GM03348 (cell line): Measurements from ENCODE around the gene MYL3.

Source experiments
- DNase-seq: peaks from one replicate; pipeline ENCODE4 v3.0.0; 2012; ENCODE audit warnings: low spot score

The MYL3 gene

GRCh38 chr3:46849686-46850467, 13.4 kb downstream of the MYL3 start:
- DNase-seq = no peak

GRCh38 chr3:46849045-46849631, 14.1 kb downstream of the MYL3 start:
- DNase-seq = no peak

- peak; percentile 59 for DNase-seq
Measured at GRCh38 chr3:46848271-46849044, 14.8 kb downstream of the MYL3 start.

DNA sequence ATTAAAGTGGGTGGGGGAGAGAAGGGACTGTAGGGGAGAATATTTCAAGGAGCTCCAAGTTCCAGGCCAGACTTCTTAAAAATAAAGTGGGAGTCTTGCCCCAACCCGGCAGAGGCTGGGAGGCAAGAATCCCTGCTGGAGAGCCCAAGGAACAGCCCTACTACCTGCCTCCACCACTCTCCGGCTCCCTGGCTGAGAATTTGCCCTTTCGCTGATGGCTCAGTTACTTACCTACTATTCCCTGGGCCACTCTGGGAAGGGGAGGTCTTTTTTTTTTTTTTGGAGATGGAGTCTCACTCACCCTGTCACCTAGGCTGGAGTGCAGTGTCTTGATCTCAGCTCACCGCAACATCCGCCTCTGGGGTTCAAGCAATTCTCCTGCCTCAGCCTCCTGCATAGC, 15.5 kb downstream of the MYL3 start:
- no peak for DNase-seq

DNA sequence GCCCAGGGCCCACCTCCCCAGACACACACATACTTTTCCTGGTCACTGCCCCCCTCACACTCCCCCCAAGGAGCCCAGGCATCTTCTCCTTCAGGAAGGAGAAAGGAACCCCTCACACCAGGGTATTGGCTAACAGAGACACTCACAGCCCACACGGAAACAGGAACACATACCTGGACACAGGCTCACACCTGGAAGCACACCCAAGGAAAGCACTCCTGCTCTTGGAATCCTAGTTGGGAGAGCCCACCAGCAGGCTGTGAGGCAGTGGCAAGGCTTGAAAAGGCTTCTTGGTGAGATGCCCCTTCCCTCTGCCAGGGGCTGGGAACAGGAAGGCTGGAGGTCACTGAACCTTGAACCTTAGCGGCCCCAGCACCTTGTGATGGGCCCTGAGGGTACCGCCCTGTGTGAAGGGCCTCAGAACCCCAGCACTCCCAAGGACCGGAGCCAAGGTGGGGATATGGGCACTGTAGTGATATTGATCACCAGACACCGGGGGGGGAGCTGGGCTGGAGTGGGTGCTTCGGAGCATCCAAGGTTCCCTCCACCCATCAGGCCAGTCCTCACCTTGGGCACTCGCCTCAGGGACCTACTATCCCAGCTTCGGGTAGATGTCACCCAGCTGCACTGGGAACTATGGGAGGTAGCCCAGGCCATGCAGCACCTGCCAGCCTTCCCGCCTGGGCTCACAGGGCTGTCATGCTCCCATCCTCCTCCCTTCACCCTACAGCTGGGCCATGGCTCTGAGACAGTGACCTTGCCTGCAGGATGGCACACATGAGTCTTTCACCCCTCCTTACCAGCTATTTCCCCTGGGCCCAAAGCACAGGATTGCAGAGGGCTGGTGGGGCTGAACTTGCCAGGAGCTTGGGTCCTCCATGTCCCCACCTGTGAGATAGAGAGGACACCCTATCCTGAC, 16.4 kb downstream of the MYL3 start:
- no peak for DNase-seq

GRCh38 chr3:46845860-46846623, 17.2 kb downstream of the MYL3 start:
- peak; percentile 94 for DNase-seq

DNA sequence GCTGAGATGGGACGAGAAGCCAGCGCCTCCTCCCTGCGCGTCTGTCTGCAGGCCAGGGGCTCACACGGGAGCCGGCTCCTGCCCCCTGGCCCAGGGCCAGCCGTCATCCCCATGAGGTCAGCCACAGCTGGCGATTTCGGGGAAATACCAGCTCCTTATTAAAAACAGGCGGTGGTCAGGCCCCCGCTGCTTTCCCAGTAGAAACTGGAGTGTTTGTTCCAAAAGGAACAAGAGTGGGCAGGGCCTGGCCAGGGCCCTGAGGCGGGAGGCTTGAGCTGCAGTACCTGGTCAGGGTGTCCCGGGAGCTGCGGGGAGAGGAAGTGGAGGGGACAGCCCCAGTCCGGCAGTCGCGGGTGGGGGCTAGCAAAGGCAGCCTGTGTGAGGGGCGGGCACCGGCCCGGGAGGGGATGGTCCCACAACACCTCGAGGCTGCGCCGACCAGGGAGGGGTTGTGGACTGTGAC, 17.8 kb downstream of the MYL3 start:
- peak; percentile 88 for DNase-seq

GRCh38 chr3:46844881-46845312, 18.3 kb downstream of the MYL3 start:
- no peak for DNase-seq

DNA sequence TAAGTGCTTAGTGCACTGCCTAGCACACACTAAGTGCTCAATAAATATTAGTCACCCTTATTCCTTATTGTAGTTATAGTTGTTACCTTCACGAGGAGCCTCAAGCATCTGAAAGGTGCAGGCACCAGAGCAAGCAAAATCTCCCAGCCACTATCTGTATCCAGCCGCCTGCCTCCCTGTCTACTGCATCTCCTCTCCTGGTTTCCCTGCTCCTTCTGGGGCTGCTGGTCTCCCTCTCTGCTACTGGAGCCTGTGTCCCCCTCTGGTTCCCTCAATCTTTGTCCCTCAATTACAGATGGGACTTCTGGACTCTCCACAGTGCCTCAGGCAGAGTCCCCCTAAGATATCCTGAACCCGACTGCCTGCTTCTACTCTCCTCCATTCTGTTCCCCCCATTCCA, 18.8 kb downstream of the MYL3 start:
- DNase-seq = no peak

- no peak for DNase-seq
Measured at GRCh38 chr3:46843508-46843907, 19.7 kb downstream of the MYL3 start.

GRCh38 chr3:46840491-46840890, 22.8 kb downstream of the MYL3 start:
- no peak for DNase-seq

GRCh38 chr3:46838301-46838700, 24.9 kb downstream of the MYL3 start:
- no peak for DNase-seq

GRCh38 chr3:46835491-46835890, 27.8 kb downstream of the MYL3 start:
- no peak for DNase-seq

- no peak for DNase-seq
Measured at GRCh38 chr3:46835054-46835453, 28.2 kb downstream of the MYL3 start.

GRCh38 chr3:46833346-46834300, 29.6 kb downstream of the MYL3 start:
- no peak for DNase-seq

GRCh38 chr3:46831841-46832240, 31.4 kb downstream of the MYL3 start:
- no peak for DNase-seq

DNA sequence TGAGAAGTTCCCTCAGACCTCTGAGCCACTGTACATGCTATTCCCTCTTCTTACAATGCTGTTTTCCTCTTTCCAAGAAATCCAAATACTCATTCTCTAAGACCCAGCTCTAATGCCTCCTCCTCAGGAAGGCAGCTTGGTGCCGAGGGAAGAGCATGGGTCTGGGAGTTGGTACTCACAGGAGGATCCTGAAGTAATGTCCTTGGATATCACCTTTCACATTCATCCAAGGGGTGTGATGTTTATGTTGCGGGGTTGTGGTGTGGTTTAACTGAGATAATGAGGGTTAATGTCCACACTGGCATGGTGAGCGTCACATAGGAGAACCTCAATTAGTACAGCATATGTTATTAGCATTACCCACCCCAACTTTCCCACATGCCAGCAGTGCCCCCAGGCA, 31.9 kb downstream of the MYL3 start:
- DNase-seq = no peak

DNA sequence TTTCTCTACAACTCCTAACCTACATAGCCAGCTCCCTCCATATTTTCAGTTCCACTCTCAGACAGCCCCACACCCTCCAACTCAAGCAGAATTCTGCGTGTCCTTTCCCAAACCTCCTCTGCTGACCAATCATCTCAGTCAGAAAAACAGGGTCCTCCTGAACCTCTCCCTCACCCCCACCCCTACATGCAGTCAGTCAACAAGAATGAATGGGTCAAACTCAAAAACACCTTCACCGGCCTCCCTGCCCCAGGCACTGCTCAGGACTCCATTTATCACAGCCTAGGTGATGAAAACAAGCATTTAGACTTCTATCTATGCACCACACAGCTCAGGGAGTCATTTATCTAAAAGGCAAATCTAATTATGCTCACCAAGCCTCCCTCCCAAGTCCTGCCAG, 32.4 kb downstream of the MYL3 start:
- no peak for DNase-seq

DNA sequence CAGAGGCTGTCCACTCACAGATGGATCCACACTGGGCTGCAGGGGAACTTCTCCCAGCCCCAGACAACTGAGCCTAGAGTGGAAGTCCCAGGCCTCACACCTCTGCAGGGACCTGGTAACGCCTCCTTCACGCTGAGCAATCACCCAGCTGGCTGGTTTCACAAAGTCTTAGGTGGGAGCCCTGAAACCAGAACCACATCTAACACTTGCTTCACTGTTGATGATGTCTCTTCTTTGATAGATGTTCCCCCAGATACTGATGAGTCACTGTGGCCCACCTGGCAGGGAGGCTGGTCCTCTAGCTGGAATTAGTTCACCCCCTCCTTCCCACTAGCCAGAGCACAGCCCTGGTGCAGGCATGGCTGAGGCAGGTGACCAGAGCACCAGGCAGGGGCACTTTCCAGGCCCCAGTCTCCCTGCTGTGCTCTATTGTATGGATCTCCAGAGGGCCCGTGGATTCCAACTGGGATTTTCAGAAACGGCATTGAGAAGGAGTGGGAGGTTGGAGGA, 33.5 kb downstream of the MYL3 start:
- no peak for DNase-seq

DNA sequence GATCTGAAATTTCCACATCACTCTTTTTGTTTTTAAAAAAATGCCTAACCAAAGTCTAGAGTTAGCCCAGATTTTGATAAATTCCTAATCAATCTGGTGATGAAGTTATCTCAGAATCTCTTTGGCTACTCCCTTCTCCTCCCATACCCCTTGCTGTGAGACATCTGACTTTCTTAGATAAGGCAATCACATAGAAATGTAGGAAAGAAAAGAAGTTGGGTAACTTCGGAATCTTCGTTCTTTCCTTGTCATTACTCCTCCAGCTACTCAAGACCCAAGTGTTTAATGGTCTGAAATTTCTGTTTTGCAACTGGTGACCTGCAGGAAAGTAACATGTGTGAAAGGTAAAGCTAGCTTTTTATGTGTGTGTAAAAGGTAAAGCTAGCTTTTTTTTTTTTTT, 37.8 kb downstream of the MYL3 start:
- no peak for DNase-seq
